Hepatocyte (in vitro differentiated cells): ENCODE data around the gene TEX29.

Source experiments
- CTCF ChIP-seq: fragments of 200-600 bp; sonication (generic); IDR thresholded peaks from 2 replicates; pipeline ENCODE4 v1.5.1; 2016; ENCODE audit warnings: antibody characterized with exemption, mild to moderate bottlenecking; ENCODE audit not compliant: poor library complexity
- EZH2 ChIP-seq: fragments of 200-600 bp; sonication (generic); IDR thresholded peaks from 2 replicates; pipeline ENCODE4 v1.6.1; 2016; ENCODE audit warnings: antibody characterized with exemption, mild to moderate bottlenecking, borderline replicate concordance
- EZH2phosphoT487 ChIP-seq: fragments of 200-600 bp; sonication (generic); IDR thresholded peaks from one replicate; pipeline ENCODE4 v1.6.1; 2018; ENCODE audit warnings: antibody characterized with exemption, mild to moderate bottlenecking, low read depth, moderate library complexity; ENCODE audit not compliant: unreplicated experiment, severe bottlenecking

GRCh38 chr13:111354789-111355188, 34.3 kb downstream of the TEX29 start:
- no peak for TF ChIP-seq CTCF
- TF ChIP-seq EZH2 = no peak
- no peak for TF ChIP-seq EZH2phosphoT487
